ENCODE results near the gene KLF16. TPM values are rescaled to one million over a fixed set of nuclear protein-coding genes. Genes with fewer than 3 reads are reported as not detected.

Gene KLF16
- total RNA-seq, 1 donor from 2014 or later = 52.4 TPM

DNA sequence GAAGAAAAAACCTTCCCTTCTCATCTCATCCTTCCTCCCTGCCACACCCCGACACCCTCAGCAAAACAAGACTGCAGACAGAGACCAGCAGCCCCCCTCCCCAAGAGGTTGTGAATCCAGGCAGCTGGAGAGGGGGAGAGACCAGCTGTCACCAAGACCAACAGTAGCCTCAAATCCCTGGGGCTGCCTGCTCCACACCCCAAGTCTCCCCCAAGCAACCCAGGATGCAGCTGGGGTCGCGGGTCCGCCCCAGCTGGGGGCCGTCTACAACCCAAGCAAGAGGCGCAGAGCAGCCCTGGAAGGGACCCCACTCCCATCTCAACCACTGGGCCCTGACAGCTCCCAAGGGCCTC, 7.1 kb downstream of the KLF16 start:
- Mint-ChIP-seq H3K36me3 (ENCODE audit: low read depth, unreplicated experiment) (no peaks in the 10 kb centered on the region), H3K4me3 (ENCODE audit: unreplicated experiment) (peak overlapping the region; percentile 40), H3K9me3 (ENCODE audit: unreplicated experiment) (no peaks in the 10 kb centered on the region), H3K27me3 (ENCODE audit: low read depth, unreplicated experiment) (no peaks in the 10 kb centered on the region), H3K27ac (ENCODE audit: unreplicated experiment) (peak overlapping the region; percentile 66), H3K4me1 (ENCODE audit: low read depth, unreplicated experiment) (peaks cover 14% of the 10 kb centered on the region)
- peaks cover 51% of the 10 kb centered on the region for H3K4me1 ChIP-seq (ENCODE audit: insufficient read depth, low read length)
- FAIRE-seq (no peak), DNase-seq (ENCODE audit: low read depth) (no peak)
- H3K9ac ChIP-seq (ENCODE audit: low read length) = no peak overlapping the region
- H3K79me2 ChIP-seq (ENCODE audit: insufficient read depth, low read length) = peaks cover 91% of the 10 kb centered on the region
- no peaks in the 10 kb centered on the region for H3K36me3 ChIP-seq (ENCODE audit: insufficient read depth, low read length)
- H3K27me3 ChIP-seq (ENCODE audit: insufficient read depth, low read length) = no peaks in the 10 kb centered on the region
- H3K9me3 ChIP-seq (ENCODE audit: insufficient read depth, low read depth, low read length) = no peaks in the 10 kb centered on the region
- peaks cover 88% of the 10 kb centered on the region for H4K20me1 ChIP-seq (ENCODE audit: insufficient read depth, low read length)
- H3K27ac ChIP-seq (ENCODE audit: low read depth, low read length) = peak overlapping the region; percentile 19
- no peak overlapping the region for H3K4me3 ChIP-seq (ENCODE audit: insufficient read depth, low read depth, low read length)
- no peak overlapping the region for H2AFZ ChIP-seq (ENCODE audit: low read depth, low read length)
- H3K4me2 ChIP-seq (ENCODE audit: low read length) = peak overlapping the region; percentile 81
- TF ChIP-seq EZH2 (IDR thresholded peaks at IDR 0.05; ENCODE audit: insufficient read depth, low read length) (no peak), CTCF (IDR thresholded peaks at IDR 0.05; ENCODE audit: insufficient read depth, low read depth, low read length) (no peak)

- Histone ChIP-seq H3K9me3 (ENCODE audit: insufficient read depth, low read depth, low read length) (no peaks in the 10 kb centered on the region), H3K36me3 (ENCODE audit: insufficient read depth, low read length) (no peaks in the 10 kb centered on the region), H3K9ac (ENCODE audit: low read length) (peak overlapping the region; percentile 50), H3K27ac (ENCODE audit: low read depth, low read length) (peak overlapping the region; percentile 19), H3K4me3 (ENCODE audit: insufficient read depth, low read depth, low read length) (no peak overlapping the region), H4K20me1 (ENCODE audit: insufficient read depth, low read length) (peaks cover 88% of the 10 kb centered on the region), H3K4me1 (ENCODE audit: insufficient read depth, low read length) (peaks cover 46% of the 10 kb centered on the region), H3K4me2 (ENCODE audit: low read length) (peak overlapping the region; percentile 81), H2AFZ (ENCODE audit: low read depth, low read length) (no peak overlapping the region), H3K79me2 (ENCODE audit: insufficient read depth, low read length) (peaks cover 87% of the 10 kb centered on the region), H3K27me3 (ENCODE audit: insufficient read depth, low read length) (no peaks in the 10 kb centered on the region)
- FAIRE-seq (no peak), DNase-seq (ENCODE audit: low read depth) (no peak)
- peaks cover 17% of the 10 kb centered on the region for H3K4me1 Mint-ChIP-seq (ENCODE audit: low read depth, unreplicated experiment)
- peak overlapping the region; percentile 40 for H3K4me3 Mint-ChIP-seq (ENCODE audit: unreplicated experiment)
- no peaks in the 10 kb centered on the region for H3K9me3 Mint-ChIP-seq (ENCODE audit: unreplicated experiment)
- no peaks in the 10 kb centered on the region for H3K36me3 Mint-ChIP-seq (ENCODE audit: low read depth, unreplicated experiment)
- TF ChIP-seq CTCF (IDR thresholded peaks at IDR 0.05; ENCODE audit: insufficient read depth, low read depth, low read length) = no peak
- TF ChIP-seq EZH2 (IDR thresholded peaks at IDR 0.05; ENCODE audit: insufficient read depth, low read length) = no peak
- no peaks in the 10 kb centered on the region for H3K27me3 Mint-ChIP-seq (ENCODE audit: low read depth, unreplicated experiment)
- H3K27ac Mint-ChIP-seq (ENCODE audit: unreplicated experiment) = peak overlapping the region; percentile 47
These were observed 7.5 kb downstream of the KLF16 start for GRCh38 chr19:1855828-1856255.

DNA sequence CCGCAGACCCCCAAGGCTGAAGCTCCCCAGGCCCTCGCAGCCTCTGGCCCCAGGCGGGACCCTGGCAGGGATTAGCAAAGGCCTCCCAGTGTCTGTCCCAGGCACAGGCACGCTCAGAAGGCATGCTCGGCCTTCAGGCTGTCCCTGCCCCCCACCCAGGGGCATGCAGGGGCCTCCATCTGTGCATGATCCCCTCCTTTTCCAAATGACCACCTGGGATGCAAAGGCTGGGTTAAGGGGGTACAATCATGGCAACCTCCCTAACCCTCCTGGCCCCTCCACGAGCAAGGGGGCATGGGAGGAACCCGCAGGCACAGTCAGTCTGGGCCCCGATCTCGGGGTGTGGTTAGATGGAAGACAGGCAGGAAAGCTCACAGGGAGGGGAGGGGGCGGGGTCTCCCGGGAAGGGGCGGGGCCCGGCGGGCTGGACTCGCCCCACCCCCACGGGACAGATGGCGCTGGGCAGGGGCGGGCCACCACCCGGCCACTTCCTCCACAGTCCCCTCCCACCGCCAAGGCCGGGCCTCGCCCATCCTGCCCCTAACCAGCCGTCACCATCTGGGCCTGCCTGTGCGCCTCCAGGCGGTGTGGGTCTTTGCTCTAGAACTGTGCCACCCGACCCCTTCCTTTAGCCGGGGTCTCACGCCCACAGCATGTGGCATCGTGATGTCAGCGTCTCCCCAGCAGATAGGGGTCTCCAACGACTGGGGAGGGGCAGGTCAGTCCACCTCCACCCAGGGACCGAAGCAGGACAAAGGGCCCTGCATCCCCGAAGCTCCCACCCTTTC, 8.1 kb downstream of the KLF16 start:
- peaks cover 40% of the 10 kb centered on the region for H3K4me1 ChIP-seq (ENCODE audit: insufficient read depth, low read length)
- H3K79me2 ChIP-seq (ENCODE audit: insufficient read depth, low read length) = peaks cover 81% of the 10 kb centered on the region
- no peak overlapping the region for H3K4me3 ChIP-seq (ENCODE audit: insufficient read depth, low read depth, low read length)
- H3K9me3 Mint-ChIP-seq (ENCODE audit: unreplicated experiment) = no peaks in the 10 kb centered on the region
- peak overlapping the region; percentile 50 for H3K9ac ChIP-seq (ENCODE audit: low read length)
- no peaks in the 10 kb centered on the region for H3K27me3 ChIP-seq (ENCODE audit: insufficient read depth, low read length)
- H3K27me3 Mint-ChIP-seq (ENCODE audit: low read depth, unreplicated experiment) = no peaks in the 10 kb centered on the region
- H2AFZ ChIP-seq (ENCODE audit: low read depth, low read length) = no peak overlapping the region
- peaks cover 84% of the 10 kb centered on the region for H4K20me1 ChIP-seq (ENCODE audit: insufficient read depth, low read length)
- peaks cover 18% of the 10 kb centered on the region for H3K4me1 Mint-ChIP-seq (ENCODE audit: low read depth, unreplicated experiment)
- peak overlapping the region; percentile 93 for H3K27ac Mint-ChIP-seq (ENCODE audit: unreplicated experiment)
- peak overlapping the region; percentile 66 for H3K4me3 Mint-ChIP-seq (ENCODE audit: unreplicated experiment)
- H3K4me2 ChIP-seq (ENCODE audit: low read length) = peak overlapping the region; percentile 81
- no peaks in the 10 kb centered on the region for H3K36me3 ChIP-seq (ENCODE audit: insufficient read depth, low read length)
- no peaks in the 10 kb centered on the region for H3K36me3 Mint-ChIP-seq (ENCODE audit: low read depth, unreplicated experiment)
- DNase-seq (ENCODE audit: low read depth) (peak; percentile 35), FAIRE-seq (no peak)
- TF ChIP-seq CTCF (IDR thresholded peaks at IDR 0.05; ENCODE audit: insufficient read depth, low read depth, low read length) (no peak), EZH2 (IDR thresholded peaks at IDR 0.05; ENCODE audit: insufficient read depth, low read length) (no peak)
- no peaks in the 10 kb centered on the region for H3K9me3 ChIP-seq (ENCODE audit: insufficient read depth, low read depth, low read length)
- H3K27ac ChIP-seq (ENCODE audit: low read depth, low read length) = no peak overlapping the region
